Transverse colon (tissue), 4 donors: ENCODE data around the gene ZNF23.

Source experiments
- CTCF ChIP-seq, 5 experiments: fragments of 200-600 bp in 3 of 5; fragments of 450-650 bp in 2 of 5; sonication (generic) in 3 of 5; IDR thresholded peaks; 1 replicate in 2 of 5; 2 replicates in 3 of 5; pipeline ENCODE4 v1.5.1; 2016 to 2017; ENCODE audit warnings: antibody characterized with exemption in 5 of 5, inconsistent platforms in 3 of 5, mild to moderate bottlenecking in 2 of 5, moderate library complexity in 1 of 5
- EP300 ChIP-seq: sonication (generic); formaldehyde crosslinking; IDR thresholded peaks from one replicate; pipeline ENCODE4 v1.6.1; 2017; ENCODE audit warnings: antibody characterized with exemption, low read depth
- POLR2AphosphoS5 ChIP-seq, 3 donors: sonication (generic); formaldehyde crosslinking; IDR thresholded peaks; one replicate each; pipeline ENCODE4 v1.6.1; 2016; ENCODE audit warnings: antibody characterized with exemption in 3 of 3

GRCh38 chr16:71408536-71408935 is 53.5 kb downstream of the ZNF23 start:
- no peak for TF ChIP-seq POLR2AphosphoS5 (IDR thresholded peaks at IDR 0.05)
- TF ChIP-seq CTCF (IDR thresholded peaks at IDR 0.05), result no peak
- no peak for TF ChIP-seq EP300
